Activated naive CD4-positive, alpha-beta T cell treated with anti-CD3 and anti-CD28 coated beads, Interleukin-2, amount 50 U/mL, for 72 hours (primary cell): ENCODE results near the gene INTS13. TPM values are rescaled to one million over a fixed set of nuclear protein-coding genes. Genes with fewer than 3 reads are reported as not detected.
"Not testable (repeated sequence)": the region's sequence is repeated elsewhere in the genome, so short reads cannot be mapped to it uniquely, and the experiment has no call there.

Experiments
- ATAC-seq, 2 donors: fragments of 150-1000 bp; cut with Tn5 transposase; 2 replicates each; pipeline ENCODE4 v1.10.0; 2021; ENCODE audit warnings: mild to moderate bottlenecking in 2 of 2, moderate library complexity in 2 of 2
- DNase-seq, 2 donors: peaks; one replicate each; pipeline ENCODE4 v3.0.0; 2021 to 2022; ENCODE audit warnings: low spot score in 2 of 2
- H3K27ac Mint-ChIP-seq, 2 donors: one replicate each; pipeline ENCODE4 v1.8.0; 2022; ENCODE audit warnings: mild to moderate bottlenecking in 2 of 2, mixed read lengths in 2 of 2
- H3K36me3 Mint-ChIP-seq, 2 donors: one replicate each; pipeline ENCODE4 v1.8.0; 2022; ENCODE audit warnings: mixed read lengths in 2 of 2
- H3K9me3 Mint-ChIP-seq, 2 donors: one replicate each; pipeline ENCODE4 v1.8.0; 2022; ENCODE audit warnings: mixed read lengths in 2 of 2
- total RNA-seq, 2 donors: library from RNA; stranded (reverse); gene quantifications; one replicate each; pipeline ENCODE4 v1.2.3, GENCODE V29; 2022

Gene INTS13
- total RNA-seq, 2 donors from 2014 or later = 63.9 to 80.7 TPM

GRCh38 chr12:26890784-26891183, 47.0 kb downstream of the INTS13 start:
- no peak for DNase-seq
- ATAC-seq = no peak
- Mint-ChIP-seq H3K36me3 (no peaks in the 10 kb centered on the region), H3K27ac (no peak overlapping the region), H3K9me3 (no peaks in the 10 kb centered on the region)

- H3K36me3 Mint-ChIP-seq = peaks cover 6 to 13% of the 10 kb centered on the region in 2 donors
- ATAC-seq (peak; percentile 89 to 92), DNase-seq (peak; percentile 77 to 88)
- no peak overlapping the region for H3K27ac Mint-ChIP-seq
- H3K9me3 Mint-ChIP-seq = no peaks in the 10 kb centered on the region
Observed at GRCh38 chr12:26884765-26885576, 52.8 kb downstream of the INTS13 start.

- ATAC-seq (no peak), DNase-seq (no peak)
- Mint-ChIP-seq H3K36me3 (peaks cover 6 to 13% of the 10 kb centered on the region in 2 donors), H3K27ac (no peak overlapping the region), H3K9me3 (no peaks in the 10 kb centered on the region)
Observed at GRCh38 chr12:26880625-26881024, 57.2 kb downstream of the INTS13 start.

- ATAC-seq = no peak
- no peak for DNase-seq
- Mint-ChIP-seq H3K36me3 (peaks cover 5 to 12% of the 10 kb centered on the region in 2 donors), H3K27ac (no peak overlapping the region), H3K9me3 (no peaks in the 10 kb centered on the region)
Observed at GRCh38 chr12:26878661-26879119, 59.1 kb downstream of the INTS13 start.

GRCh38 chr12:26874501-26875296, 63.1 kb downstream of the INTS13 start:
- ATAC-seq (no peak), DNase-seq (no peak)
- no peak overlapping the region for H3K27ac Mint-ChIP-seq
- no peaks in the 10 kb centered on the region for H3K9me3 Mint-ChIP-seq
- no peaks in the 10 kb centered on the region for H3K36me3 Mint-ChIP-seq

- no peaks in the 10 kb centered on the region for H3K9me3 Mint-ChIP-seq
- no peak overlapping the region for H3K27ac Mint-ChIP-seq
- DNase-seq = no peak
- H3K36me3 Mint-ChIP-seq = no peaks in the 10 kb centered on the region
- no peak for ATAC-seq
Observed at GRCh38 chr12:26872625-26873024, 65.2 kb downstream of the INTS13 start.

- H3K9me3 Mint-ChIP-seq = no peaks in the 10 kb centered on the region
- no peak for ATAC-seq
- H3K27ac Mint-ChIP-seq = no peak overlapping the region
- DNase-seq = no peak
- no peaks in the 10 kb centered on the region for H3K36me3 Mint-ChIP-seq
Observed at GRCh38 chr12:26871985-26872384, 65.8 kb downstream of the INTS13 start.

- H3K27ac Mint-ChIP-seq = peak overlapping the region in 1 of 2 donors; percentile 24
- H3K36me3 Mint-ChIP-seq = no peaks in the 10 kb centered on the region
- ATAC-seq (no peak), DNase-seq (no peak)
- no peaks in the 10 kb centered on the region for H3K9me3 Mint-ChIP-seq
Observed at GRCh38 chr12:26870491-26871419, 67.0 kb downstream of the INTS13 start.

- Mint-ChIP-seq H3K27ac (peak overlapping the region in 1 of 2 donors; percentile 24), H3K36me3 (no peaks in the 10 kb centered on the region), H3K9me3 (no peaks in the 10 kb centered on the region)
- DNase-seq (no peak), ATAC-seq (peak in 1 of 2 donors; percentile 21)
Observed at GRCh38 chr12:26869908-26870459, 67.8 kb downstream of the INTS13 start.

GRCh38 chr12:26869104-26869494, 68.7 kb downstream of the INTS13 start:
- no peak overlapping the region for H3K27ac Mint-ChIP-seq
- H3K36me3 Mint-ChIP-seq = no peaks in the 10 kb centered on the region
- DNase-seq = no peak
- no peak for ATAC-seq
- no peaks in the 10 kb centered on the region for H3K9me3 Mint-ChIP-seq

GRCh38 chr12:26868447-26869103, 69.2 kb downstream of the INTS13 start:
- no peaks in the 10 kb centered on the region for H3K36me3 Mint-ChIP-seq
- no peak overlapping the region for H3K27ac Mint-ChIP-seq
- no peak for DNase-seq
- ATAC-seq = no peak
- H3K9me3 Mint-ChIP-seq = no peaks in the 10 kb centered on the region

GRCh38 chr12:26867080-26867479, 70.7 kb downstream of the INTS13 start:
- H3K36me3 Mint-ChIP-seq = no peaks in the 10 kb centered on the region
- ATAC-seq (peak; percentile 87 to 92), DNase-seq (no peak)
- no peak overlapping the region for H3K27ac Mint-ChIP-seq
- H3K9me3 Mint-ChIP-seq = no peaks in the 10 kb centered on the region

- Mint-ChIP-seq H3K27ac (no peak overlapping the region), H3K36me3 (no peaks in the 10 kb centered on the region), H3K9me3 (no peaks in the 10 kb centered on the region)
- ATAC-seq = no peak
- DNase-seq = no peak
Observed at GRCh38 chr12:26863515-26863914, 74.3 kb downstream of the INTS13 start.

GRCh38 chr12:26862787-26863186, 75.0 kb downstream of the INTS13 start:
- not testable (repeated sequence) for H3K27ac Mint-ChIP-seq, H3K36me3 Mint-ChIP-seq, DNase-seq, ATAC-seq, H3K9me3 Mint-ChIP-seq

- no peak overlapping the region for H3K27ac Mint-ChIP-seq
- ATAC-seq (no peak), DNase-seq (no peak)
- no peaks in the 10 kb centered on the region for H3K9me3 Mint-ChIP-seq
- H3K36me3 Mint-ChIP-seq = no peaks in the 10 kb centered on the region
Observed at GRCh38 chr12:26861690-26862089, 76.1 kb downstream of the INTS13 start.
